GM12873 (cell line): ENCODE measurements around the gene VSTM2B.

ENCODE experiments used
- TF ChIP-seq, protein P1 (sequence below): IDR thresholded peaks from 2 replicates; pipeline ENCODE4 v1.5.1; 2012; ENCODE audit warnings: low read depth, mild to moderate bottlenecking, moderate library complexity, low read length, control low read depth; ENCODE audit not compliant: insufficient read depth; ENCODE audit errors: missing control alignments

The VSTM2B gene

GRCh38 chr19:29504454-29504853 is 21.3 kb upstream of the VSTM2B start:
- TF ChIP-seq, protein P1, sequence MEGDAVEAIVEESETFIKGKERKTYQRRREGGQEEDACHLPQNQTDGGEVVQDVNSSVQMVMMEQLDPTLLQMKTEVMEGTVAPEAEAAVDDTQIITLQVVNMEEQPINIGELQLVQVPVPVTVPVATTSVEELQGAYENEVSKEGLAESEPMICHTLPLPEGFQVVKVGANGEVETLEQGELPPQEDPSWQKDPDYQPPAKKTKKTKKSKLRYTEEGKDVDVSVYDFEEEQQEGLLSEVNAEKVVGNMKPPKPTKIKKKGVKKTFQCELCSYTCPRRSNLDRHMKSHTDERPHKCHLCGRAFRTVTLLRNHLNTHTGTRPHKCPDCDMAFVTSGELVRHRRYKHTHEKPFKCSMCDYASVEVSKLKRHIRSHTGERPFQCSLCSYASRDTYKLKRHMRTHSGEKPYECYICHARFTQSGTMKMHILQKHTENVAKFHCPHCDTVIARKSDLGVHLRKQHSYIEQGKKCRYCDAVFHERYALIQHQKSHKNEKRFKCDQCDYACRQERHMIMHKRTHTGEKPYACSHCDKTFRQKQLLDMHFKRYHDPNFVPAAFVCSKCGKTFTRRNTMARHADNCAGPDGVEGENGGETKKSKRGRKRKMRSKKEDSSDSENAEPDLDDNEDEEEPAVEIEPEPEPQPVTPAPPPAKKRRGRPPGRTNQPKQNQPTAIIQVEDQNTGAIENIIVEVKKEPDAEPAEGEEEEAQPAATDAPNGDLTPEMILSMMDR, result no peak

GRCh38 chr19:29505097-29505824 is 20.5 kb upstream of the VSTM2B start:
- TF ChIP-seq, protein P1, result no peak

GRCh38 chr19:29506619-29506911 is 19.2 kb upstream of the VSTM2B start:
- TF ChIP-seq, protein P1, result no peak

- TF ChIP-seq, protein P1, result no peak
These were observed 18.5 kb upstream of the VSTM2B start for GRCh38 chr19:29507081-29507860.

- TF ChIP-seq, protein P1, result no peak
These were observed 17.6 kb upstream of the VSTM2B start for GRCh38 chr19:29508181-29508580.

DNA sequence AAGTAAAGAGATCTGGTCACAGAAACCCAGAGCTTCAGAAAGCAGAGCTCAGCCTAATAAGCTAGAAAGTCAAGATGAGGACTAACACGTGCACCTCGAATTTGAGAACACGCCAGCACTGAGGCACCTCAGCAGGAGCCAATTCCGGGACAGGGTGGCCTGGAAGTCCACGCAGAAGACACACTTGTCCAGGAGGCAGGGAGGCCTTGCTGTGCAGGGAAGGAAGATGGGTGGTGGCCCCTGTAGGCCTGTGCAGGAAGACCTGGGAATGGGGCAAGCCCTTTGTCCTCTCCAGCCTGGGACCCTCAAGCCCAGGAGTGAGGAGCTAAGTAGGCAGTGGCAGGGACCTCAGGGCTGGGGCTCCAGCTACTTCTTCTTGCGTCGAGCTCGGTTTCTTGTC is 16.3 kb upstream of the VSTM2B start:
- TF ChIP-seq, protein P1, result no peak

DNA sequence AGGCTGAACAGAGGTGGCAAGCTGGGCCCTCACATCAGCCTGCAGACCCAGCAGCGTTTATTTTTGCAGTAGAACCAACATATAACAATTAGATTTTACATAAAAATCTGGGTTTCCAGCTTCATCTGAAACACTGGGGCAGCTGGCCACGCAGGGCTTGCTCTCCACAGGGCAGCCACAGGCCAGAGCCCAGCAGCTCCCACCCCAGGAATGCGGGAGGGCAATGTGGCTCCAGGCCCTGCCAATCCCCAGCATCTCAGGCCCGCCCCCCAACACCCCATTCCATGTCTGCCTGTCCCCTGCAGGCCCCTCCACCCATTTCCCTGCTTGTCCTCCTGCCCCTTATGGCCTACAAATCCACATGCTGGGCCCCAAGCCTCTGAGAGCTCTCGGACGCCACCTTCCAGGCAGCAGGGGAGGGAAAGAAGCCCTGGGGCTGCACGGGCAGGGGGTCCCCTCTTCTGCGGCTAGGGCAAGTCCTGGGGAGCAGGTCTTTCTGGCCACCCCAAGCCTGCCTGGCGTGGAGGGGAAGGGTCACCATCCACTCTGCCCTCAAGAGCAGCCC is 15.0 kb upstream of the VSTM2B start:
- TF ChIP-seq, protein P1, result no peak
